ENCODE results near the gene ZNF385D.

The ZNF385D gene

GRCh38 chr3:21744793-21745192 is 6.2 kb downstream of the ZNF385D start:
- no peak overlapping the region for H3K4me3 ChIP-seq (ENCODE audit: low read depth, low read length)
- DNase-seq (ENCODE audit: low read depth) = no peak
- in situ Hi-C loops (cut with HindIII; ENCODE audit: low sequenced_read_pairs) = no loop called here
- TF ChIP-seq CTCF (IDR thresholded peaks at IDR 0.05; ENCODE audit: low read depth, low read length, missing control alignments) = no peak

- DNase-seq (ENCODE audit: low read depth) = no peak
- in situ Hi-C loops (cut with HindIII; ENCODE audit: low sequenced_read_pairs) = no loop called here
- no peak overlapping the region for H3K4me3 ChIP-seq (ENCODE audit: low read depth, low read length)
- no peak for TF ChIP-seq CTCF (IDR thresholded peaks at IDR 0.05; ENCODE audit: low read depth, low read length, missing control alignments)
Observed at GRCh38 chr3:21738935-21739702, 11.9 kb downstream of the ZNF385D start.

GRCh38 chr3:21738283-21738682 is 12.7 kb downstream of the ZNF385D start:
- no peak overlapping the region for H3K4me3 ChIP-seq (ENCODE audit: low read depth, low read length)
- TF ChIP-seq CTCF (IDR thresholded peaks at IDR 0.05; ENCODE audit: low read depth, low read length, missing control alignments) = no peak
- in situ Hi-C loops (cut with HindIII; ENCODE audit: low sequenced_read_pairs) = no loop called here
- no peak for DNase-seq (ENCODE audit: low read depth)

- DNase-seq (ENCODE audit: low read depth) = no peak
- no peak for TF ChIP-seq CTCF (IDR thresholded peaks at IDR 0.05; ENCODE audit: low read depth, low read length, missing control alignments)
- no peak overlapping the region for H3K4me3 ChIP-seq (ENCODE audit: low read depth, low read length)
- in situ Hi-C loops (cut with HindIII; ENCODE audit: low sequenced_read_pairs) = no loop called here
Observed at GRCh38 chr3:21734746-21735145, 16.3 kb downstream of the ZNF385D start.

GRCh38 chr3:21729888-21730459 is 21.0 kb downstream of the ZNF385D start:
- in situ Hi-C loops (cut with HindIII; ENCODE audit: low sequenced_read_pairs) = no loop called here
- DNase-seq (ENCODE audit: low read depth) = peak; percentile 74
- H3K4me3 ChIP-seq (ENCODE audit: low read depth, low read length) = no peak overlapping the region
- TF ChIP-seq CTCF (IDR thresholded peaks at IDR 0.05; ENCODE audit: low read depth, low read length, missing control alignments) = no peak

GRCh38 chr3:21729331-21729730 is 21.7 kb downstream of the ZNF385D start:
- no peak for DNase-seq (ENCODE audit: low read depth)
- TF ChIP-seq CTCF (IDR thresholded peaks at IDR 0.05; ENCODE audit: low read depth, low read length, missing control alignments) = no peak
- no peak overlapping the region for H3K4me3 ChIP-seq (ENCODE audit: low read depth, low read length)
- in situ Hi-C loops (cut with HindIII; ENCODE audit: low sequenced_read_pairs) = no loop called here

All from astrocyte of the cerebellum (primary cell).